ENCODE data around the gene STPG1.

The STPG1 gene

GRCh38 chr1:24362982-24363614 is 50.5 kb downstream of the STPG1 start:
- TF ChIP-seq CTCF (IDR thresholded peaks at IDR 0.05): no peak

- no peak for TF ChIP-seq CTCF (IDR thresholded peaks at IDR 0.05)
These were observed 51.2 kb downstream of the STPG1 start for GRCh38 chr1:24362396-24362795.

GRCh38 chr1:24361811-24362210 is 51.8 kb downstream of the STPG1 start:
- TF ChIP-seq CTCF (IDR thresholded peaks at IDR 0.05): no peak

GRCh38 chr1:24360681-24361080 is 52.9 kb downstream of the STPG1 start:
- no peak for TF ChIP-seq CTCF (IDR thresholded peaks at IDR 0.05)

- TF ChIP-seq CTCF (IDR thresholded peaks at IDR 0.05): no peak
These were observed 56.5 kb downstream of the STPG1 start for GRCh38 chr1:24357038-24357437.

- TF ChIP-seq CTCF (IDR thresholded peaks at IDR 0.05): no peak
These were observed 58.1 kb downstream of the STPG1 start for GRCh38 chr1:24355466-24355865.

GRCh38 chr1:24353292-24353891 is 60.2 kb downstream of the STPG1 start:
- no peak for TF ChIP-seq CTCF (IDR thresholded peaks at IDR 0.05)

Data from LNCAP (cell line).